GM12892 (cell line): Measurements from ENCODE around the gene GEMIN4.

Experiments
- POLR2A ChIP-seq: IDR thresholded peaks from 2 replicates; pipeline ENCODE4 v1.6.1; 2011; ENCODE audit warnings: low read depth, low read length, control low read depth
- POLR2AphosphoS5 ChIP-seq: IDR thresholded peaks from 2 replicates; pipeline ENCODE4 v1.6.1; 2011; ENCODE audit warnings: low read depth, low read length, control low read depth
- TAF1 ChIP-seq: IDR thresholded peaks from 2 replicates; pipeline ENCODE4 v1.6.1; 2011; ENCODE audit warnings: low read depth, mild to moderate bottlenecking, control low read depth, low read length, borderline replicate concordance

- TF ChIP-seq POLR2AphosphoS5 = no peak
- no peak for TF ChIP-seq POLR2A
- TF ChIP-seq TAF1 = no peak
These were observed 40.2 kb upstream of the GEMIN4 start for GRCh38 chr17:792277-792676.
